Fibroblast of mammary gland (primary cell): ENCODE measurements around the gene RBPJ.

Experiments
- DNase-seq: peaks from one replicate; pipeline ENCODE4 v3.0.0-alpha.2; 2010; ENCODE audit warnings: low read depth
- H3K4me3 ChIP-seq: 2 replicates; pipeline ENCODE4 v1.5.1; 2011; ENCODE audit warnings: low read depth, mild to moderate bottlenecking, low read length, moderate library complexity; ENCODE audit not compliant: control insufficient read depth
- CTCF ChIP-seq: conservative IDR thresholded peaks from 2 replicates; pipeline ENCODE4 v1.5.1; 2011; ENCODE audit warnings: low read depth, low read length, inconsistent platforms; ENCODE audit not compliant: control insufficient read depth, insufficient read depth

Gene RBPJ

GRCh38 chr4:26484032-26484515 lies 163.3 kb downstream of the RBPJ start:
- DNase-seq: no peak
- H3K4me3 ChIP-seq: no peak overlapping the region
- no peak for TF ChIP-seq CTCF

DNA sequence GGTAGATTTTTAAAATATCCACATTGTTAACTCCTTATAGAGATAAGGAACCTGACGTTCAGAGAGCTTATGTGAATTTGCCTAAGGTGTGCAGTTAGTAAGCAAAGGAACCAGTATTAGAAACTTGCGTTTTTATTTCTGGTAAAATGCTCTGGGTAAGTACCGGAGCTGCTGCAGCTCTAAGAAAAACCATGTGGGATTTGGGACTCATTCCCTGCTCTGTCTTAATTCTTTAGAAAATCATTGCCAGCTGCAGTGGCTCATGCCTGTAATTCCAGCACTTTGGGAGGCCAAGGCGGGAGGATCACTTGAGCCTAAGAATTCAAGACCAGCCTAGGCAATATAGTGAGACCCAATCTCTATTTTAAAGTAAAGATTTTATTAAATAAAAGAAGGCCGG lies 163.7 kb downstream of the RBPJ start:
- H3K4me3 ChIP-seq: no peak overlapping the region
- DNase-seq: no peak
- TF ChIP-seq CTCF: no peak
